Hematopoietic multipotent progenitor cell (in vitro differentiated cells): ENCODE measurements around the gene LDLRAP1. TPM values are rescaled to one million over a fixed set of nuclear protein-coding genes. Genes with fewer than 3 reads are reported as not detected.
"Not testable (repeated sequence)": the region's sequence is repeated elsewhere in the genome, so short reads cannot be mapped to it uniquely, and the experiment has no call there.

Experiments used
- DNase-seq, 3 donors: peaks; one replicate each; pipeline ENCODE4 v3.0.0-alpha.2; 2011 to 2015; ENCODE audit warnings: low read depth in 2 of 3, low spot score in 2 of 3
- total RNA-seq: library from RNA; depleted of rRNA; stranded (reverse); fragments of >200 nt; gene quantifications from one replicate; pipeline ENCODE4 v1.2.3, GENCODE V29; 2012

Gene LDLRAP1
- total RNA-seq, 1 donor: 13.5 TPM

GRCh38 chr1:25599969-25600610 lies 56.7 kb downstream of the LDLRAP1 start:
- DNase-seq: no peak

- not testable (repeated sequence) for DNase-seq
Observed at GRCh38 chr1:25600971-25601699, 57.7 kb downstream of the LDLRAP1 start.

- not testable (repeated sequence) for DNase-seq
Observed at GRCh38 chr1:25603779-25604538, 60.6 kb downstream of the LDLRAP1 start.

- no peak for DNase-seq
Observed at GRCh38 chr1:25607123-25607522, 63.7 kb downstream of the LDLRAP1 start.

GRCh38 chr1:25608488-25609178 lies 65.2 kb downstream of the LDLRAP1 start:
- DNase-seq: peak; percentile 65 to 91 (median 81)

GRCh38 chr1:25609921-25610320 lies 66.5 kb downstream of the LDLRAP1 start:
- DNase-seq: no peak

GRCh38 chr1:25610822-25611630 lies 67.6 kb downstream of the LDLRAP1 start:
- DNase-seq: no peak

- no peak for DNase-seq
Observed at GRCh38 chr1:25611843-25612242, 68.4 kb downstream of the LDLRAP1 start.

- DNase-seq: no peak
Observed at GRCh38 chr1:25612421-25612820, 69.0 kb downstream of the LDLRAP1 start.

- no peak for DNase-seq
Observed at GRCh38 chr1:25613091-25613490, 69.7 kb downstream of the LDLRAP1 start.

- no peak for DNase-seq
Observed at GRCh38 chr1:25614501-25615171, 71.2 kb downstream of the LDLRAP1 start.

- no peak for DNase-seq
Observed at GRCh38 chr1:25615172-25615541, 71.8 kb downstream of the LDLRAP1 start.

GRCh38 chr1:25615563-25616094 lies 72.2 kb downstream of the LDLRAP1 start:
- DNase-seq: no peak

- DNase-seq: peak; percentile 71 to 88 (median 86)
Observed at GRCh38 chr1:25616095-25616986, 72.9 kb downstream of the LDLRAP1 start, which contains the start of gene MAN1C1. MAN1C1 (plus strand) TSS chr1:25616791; CDS start chr1:25617798, 1,007 bp downstream.

- no peak for DNase-seq
Observed at GRCh38 chr1:25616987-25617624, 73.7 kb downstream of the LDLRAP1 start.

GRCh38 chr1:25617625-25618432 lies 74.4 kb downstream of the LDLRAP1 start:
- no peak for DNase-seq

- no peak for DNase-seq
Observed at GRCh38 chr1:25618433-25618808, 75.0 kb downstream of the LDLRAP1 start.
